ENCODE measurements around the gene TMEM232. TPM values are rescaled to one million over a fixed set of nuclear protein-coding genes. Genes with fewer than 3 reads are reported as not detected.

Gene TMEM232
- total and polyA plus RNA-seq, 2 experiments from 2014 or later: 1.3 to 1.9 TPM

DNA sequence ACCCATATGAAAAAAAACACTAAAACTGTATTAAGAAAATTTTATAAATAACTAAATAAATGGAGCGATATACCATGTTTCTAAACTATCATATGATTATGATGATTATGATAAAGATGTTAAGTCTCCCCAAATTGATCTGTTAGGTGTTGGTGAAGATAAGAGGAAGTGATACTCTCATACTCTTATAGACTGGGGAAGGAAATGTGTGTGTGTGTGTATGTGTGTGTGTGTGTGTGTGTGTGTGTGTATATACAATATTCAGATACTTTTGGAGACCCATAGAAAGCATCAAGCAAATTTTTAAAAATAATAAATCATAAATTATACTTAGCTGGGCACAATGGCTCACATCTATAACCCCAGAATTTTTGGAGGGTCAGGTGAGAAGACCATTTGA, 62.9 kb downstream of the TMEM232 start (continued):
- TF ChIP-seq, protein P1, sequence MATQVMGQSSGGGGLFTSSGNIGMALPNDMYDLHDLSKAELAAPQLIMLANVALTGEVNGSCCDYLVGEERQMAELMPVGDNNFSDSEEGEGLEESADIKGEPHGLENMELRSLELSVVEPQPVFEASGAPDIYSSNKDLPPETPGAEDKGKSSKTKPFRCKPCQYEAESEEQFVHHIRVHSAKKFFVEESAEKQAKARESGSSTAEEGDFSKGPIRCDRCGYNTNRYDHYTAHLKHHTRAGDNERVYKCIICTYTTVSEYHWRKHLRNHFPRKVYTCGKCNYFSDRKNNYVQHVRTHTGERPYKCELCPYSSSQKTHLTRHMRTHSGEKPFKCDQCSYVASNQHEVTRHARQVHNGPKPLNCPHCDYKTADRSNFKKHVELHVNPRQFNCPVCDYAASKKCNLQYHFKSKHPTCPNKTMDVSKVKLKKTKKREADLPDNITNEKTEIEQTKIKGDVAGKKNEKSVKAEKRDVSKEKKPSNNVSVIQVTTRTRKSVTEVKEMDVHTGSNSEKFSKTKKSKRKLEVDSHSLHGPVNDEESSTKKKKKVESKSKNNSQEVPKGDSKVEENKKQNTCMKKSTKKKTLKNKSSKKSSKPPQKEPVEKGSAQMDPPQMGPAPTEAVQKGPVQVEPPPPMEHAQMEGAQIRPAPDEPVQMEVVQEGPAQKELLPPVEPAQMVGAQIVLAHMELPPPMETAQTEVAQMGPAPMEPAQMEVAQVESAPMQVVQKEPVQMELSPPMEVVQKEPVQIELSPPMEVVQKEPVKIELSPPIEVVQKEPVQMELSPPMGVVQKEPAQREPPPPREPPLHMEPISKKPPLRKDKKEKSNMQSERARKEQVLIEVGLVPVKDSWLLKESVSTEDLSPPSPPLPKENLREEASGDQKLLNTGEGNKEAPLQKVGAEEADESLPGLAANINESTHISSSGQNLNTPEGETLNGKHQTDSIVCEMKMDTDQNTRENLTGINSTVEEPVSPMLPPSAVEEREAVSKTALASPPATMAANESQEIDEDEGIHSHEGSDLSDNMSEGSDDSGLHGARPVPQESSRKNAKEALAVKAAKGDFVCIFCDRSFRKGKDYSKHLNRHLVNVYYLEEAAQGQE (IDR thresholded peaks at IDR 0.05; ENCODE audit: unreplicated experiment): no peak
- TF ChIP-seq POLR2AphosphoS5 (IDR thresholded peaks at IDR 0.05; ENCODE audit: low read depth): no peak

DNA sequence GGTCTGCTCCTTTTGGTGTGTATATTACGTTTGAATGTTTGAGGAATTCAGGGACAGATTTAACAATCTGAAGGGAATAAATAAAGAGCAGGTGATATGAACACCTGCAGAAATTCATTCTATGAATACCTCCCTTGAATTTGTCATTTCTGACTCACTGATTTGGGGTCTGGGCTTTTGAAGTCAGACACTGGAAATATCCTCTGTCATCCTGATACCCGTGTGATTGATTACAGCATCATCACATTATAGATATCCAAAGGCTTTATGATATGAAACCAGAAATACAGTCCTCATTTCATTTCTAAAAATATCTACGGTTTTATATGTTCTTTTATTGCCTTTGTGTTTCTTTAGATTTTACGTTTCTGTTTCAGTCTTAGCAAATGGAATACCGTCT, 68.5 kb downstream of the TMEM232 start:
- H2AFZ ChIP-seq: no peak overlapping the region
- H3K27me3 Mint-ChIP-seq (ENCODE audit: insufficient read depth, low read depth, poor library complexity): no peaks in the 10 kb centered on the region
- no peak for ATAC-seq
- TF ChIP-seq, protein P1 (IDR thresholded peaks at IDR 0.05; ENCODE audit: unreplicated experiment): no peak
- no peak for TF ChIP-seq JUNB (IDR thresholded peaks at IDR 0.05; ENCODE audit: unreplicated experiment)
- TF ChIP-seq, protein P2, sequence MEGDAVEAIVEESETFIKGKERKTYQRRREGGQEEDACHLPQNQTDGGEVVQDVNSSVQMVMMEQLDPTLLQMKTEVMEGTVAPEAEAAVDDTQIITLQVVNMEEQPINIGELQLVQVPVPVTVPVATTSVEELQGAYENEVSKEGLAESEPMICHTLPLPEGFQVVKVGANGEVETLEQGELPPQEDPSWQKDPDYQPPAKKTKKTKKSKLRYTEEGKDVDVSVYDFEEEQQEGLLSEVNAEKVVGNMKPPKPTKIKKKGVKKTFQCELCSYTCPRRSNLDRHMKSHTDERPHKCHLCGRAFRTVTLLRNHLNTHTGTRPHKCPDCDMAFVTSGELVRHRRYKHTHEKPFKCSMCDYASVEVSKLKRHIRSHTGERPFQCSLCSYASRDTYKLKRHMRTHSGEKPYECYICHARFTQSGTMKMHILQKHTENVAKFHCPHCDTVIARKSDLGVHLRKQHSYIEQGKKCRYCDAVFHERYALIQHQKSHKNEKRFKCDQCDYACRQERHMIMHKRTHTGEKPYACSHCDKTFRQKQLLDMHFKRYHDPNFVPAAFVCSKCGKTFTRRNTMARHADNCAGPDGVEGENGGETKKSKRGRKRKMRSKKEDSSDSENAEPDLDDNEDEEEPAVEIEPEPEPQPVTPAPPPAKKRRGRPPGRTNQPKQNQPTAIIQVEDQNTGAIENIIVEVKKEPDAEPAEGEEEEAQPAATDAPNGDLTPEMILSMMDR (conservative IDR thresholded peaks at IDR 0.05; ENCODE audit: low read depth in 2 of 2): no peak
- no peak for TF ChIP-seq EZH2 (IDR thresholded peaks at IDR 0.05; ENCODE audit: low read depth, unreplicated experiment)
- no peak for TF ChIP-seq NANOG (IDR thresholded peaks at IDR 0.05; ENCODE audit: borderline replicate concordance)
- no peak for TF ChIP-seq ZNF114 (CRISPR knock-in tag; IDR thresholded peaks at IDR 0.05)
- TF ChIP-seq EZH2phosphoT487 (IDR thresholded peaks at IDR 0.05; ENCODE audit: unreplicated experiment): no peak
- no peak for TF ChIP-seq STAT1 (IDR thresholded peaks at IDR 0.05; ENCODE audit: unreplicated experiment)
- no peak for TF ChIP-seq POLR2AphosphoS5 (IDR thresholded peaks at IDR 0.05; ENCODE audit: low read depth)
- no peak for TF ChIP-seq ZNF331 (CRISPR knock-in tag; IDR thresholded peaks at IDR 0.05; ENCODE audit: low read depth)
- TF ChIP-seq, protein P3, sequence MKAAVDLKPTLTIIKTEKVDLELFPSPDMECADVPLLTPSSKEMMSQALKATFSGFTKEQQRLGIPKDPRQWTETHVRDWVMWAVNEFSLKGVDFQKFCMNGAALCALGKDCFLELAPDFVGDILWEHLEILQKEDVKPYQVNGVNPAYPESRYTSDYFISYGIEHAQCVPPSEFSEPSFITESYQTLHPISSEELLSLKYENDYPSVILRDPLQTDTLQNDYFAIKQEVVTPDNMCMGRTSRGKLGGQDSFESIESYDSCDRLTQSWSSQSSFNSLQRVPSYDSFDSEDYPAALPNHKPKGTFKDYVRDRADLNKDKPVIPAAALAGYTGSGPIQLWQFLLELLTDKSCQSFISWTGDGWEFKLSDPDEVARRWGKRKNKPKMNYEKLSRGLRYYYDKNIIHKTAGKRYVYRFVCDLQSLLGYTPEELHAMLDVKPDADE (IDR thresholded peaks at IDR 0.05): no peak

More for the DNA sequence above, 68.5 kb downstream of the TMEM232 start:
- no peak overlapping the region for H3K4me3 Mint-ChIP-seq
- no peaks in the 10 kb centered on the region for H3K36me3 Mint-ChIP-seq (ENCODE audit: low read depth)
- peaks cover 6% of the 10 kb centered on the region; the same call in 2 of the 3 replicates for H3K4me1 Mint-ChIP-seq
- no peaks in the 10 kb centered on the region; the same call in 1 of the 3 replicates for H3K9me3 Mint-ChIP-seq
- no peak overlapping the region for H3K27ac Mint-ChIP-seq
- DNase-seq (ENCODE audit: low spot score): no peak
- no peak overlapping the region for H3K27ac ChIP-seq (ENCODE audit: low read depth)
- H3K4me3 ChIP-seq: no peak overlapping the region
- H3K79me2 ChIP-seq (replicated peaks; ENCODE audit: insufficient read depth): no peaks in the 10 kb centered on the region
- no peaks in the 10 kb centered on the region for H3F3A ChIP-seq (replicated peaks; ENCODE audit: low read depth)
- no peaks in the 10 kb centered on the region for H4K20me1 ChIP-seq (replicated peaks; ENCODE audit: insufficient read depth)
- H3K27me3 ChIP-seq (ENCODE audit: insufficient read depth): no peaks in the 10 kb centered on the region
- 0 out of 2 replicates have a peak overlapping the region, but pooled peaks have one; percentile 2 for H3K4me2 ChIP-seq
- H3K9me2 ChIP-seq (ENCODE audit: insufficient read depth): no peaks in the 10 kb centered on the region
- H3K36me3 ChIP-seq (ENCODE audit: insufficient read depth): no peaks in the 10 kb centered on the region
- H3K4me1 ChIP-seq (ENCODE audit: insufficient read depth): peaks cover 18% of the 10 kb centered on the region
